Upper lobe of left lung (tissue), 4 donors: Measurements from ENCODE around the gene EFNA5.

Experiments
- POLR2A ChIP-seq, 4 donors: fragments of 450-650 bp; IDR thresholded peaks; one replicate each; pipeline ENCODE4 v1.5.1; 2016 to 2017; ENCODE audit warnings: antibody characterized with exemption in 4 of 4, mild to moderate bottlenecking in 2 of 4
- POLR2AphosphoS5 ChIP-seq, 2 donors: sonication (generic); formaldehyde crosslinking; IDR thresholded peaks; one replicate each; pipeline ENCODE4 v1.5.1; 2017; ENCODE audit warnings: antibody characterized with exemption in 2 of 2
- TF ChIP-seq, protein P1 (sequence below), 6 experiments: fragments of 450-650 bp in 4 of 6; fragments of 200-600 bp in 2 of 6; sonication (generic) in 2 of 6; IDR thresholded peaks; one replicate each; pipeline ENCODE4 v1.5.1; 2016 to 2019; ENCODE audit warnings: antibody characterized with exemption in 6 of 6

GRCh38 chr5:107646418-107646817 lies 24.3 kb downstream of the EFNA5 start:
- TF ChIP-seq, protein P1, sequence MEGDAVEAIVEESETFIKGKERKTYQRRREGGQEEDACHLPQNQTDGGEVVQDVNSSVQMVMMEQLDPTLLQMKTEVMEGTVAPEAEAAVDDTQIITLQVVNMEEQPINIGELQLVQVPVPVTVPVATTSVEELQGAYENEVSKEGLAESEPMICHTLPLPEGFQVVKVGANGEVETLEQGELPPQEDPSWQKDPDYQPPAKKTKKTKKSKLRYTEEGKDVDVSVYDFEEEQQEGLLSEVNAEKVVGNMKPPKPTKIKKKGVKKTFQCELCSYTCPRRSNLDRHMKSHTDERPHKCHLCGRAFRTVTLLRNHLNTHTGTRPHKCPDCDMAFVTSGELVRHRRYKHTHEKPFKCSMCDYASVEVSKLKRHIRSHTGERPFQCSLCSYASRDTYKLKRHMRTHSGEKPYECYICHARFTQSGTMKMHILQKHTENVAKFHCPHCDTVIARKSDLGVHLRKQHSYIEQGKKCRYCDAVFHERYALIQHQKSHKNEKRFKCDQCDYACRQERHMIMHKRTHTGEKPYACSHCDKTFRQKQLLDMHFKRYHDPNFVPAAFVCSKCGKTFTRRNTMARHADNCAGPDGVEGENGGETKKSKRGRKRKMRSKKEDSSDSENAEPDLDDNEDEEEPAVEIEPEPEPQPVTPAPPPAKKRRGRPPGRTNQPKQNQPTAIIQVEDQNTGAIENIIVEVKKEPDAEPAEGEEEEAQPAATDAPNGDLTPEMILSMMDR (IDR thresholded peaks at IDR 0.05), result no peak
- TF ChIP-seq POLR2A (IDR thresholded peaks at IDR 0.05) (no peak), POLR2AphosphoS5 (IDR thresholded peaks at IDR 0.05) (no peak)
